ENCODE results near the gene ATP6V1A. TPM values are rescaled to one million over a fixed set of nuclear protein-coding genes. Genes with fewer than 3 reads are reported as not detected.

Gene ATP6V1A
- total and polyA plus RNA-seq, 2 of the 13 experiments (the other 11 are each of a cell fraction or from before 2014, with no cell fraction given) = 23.4 to 95.1 TPM

DNA sequence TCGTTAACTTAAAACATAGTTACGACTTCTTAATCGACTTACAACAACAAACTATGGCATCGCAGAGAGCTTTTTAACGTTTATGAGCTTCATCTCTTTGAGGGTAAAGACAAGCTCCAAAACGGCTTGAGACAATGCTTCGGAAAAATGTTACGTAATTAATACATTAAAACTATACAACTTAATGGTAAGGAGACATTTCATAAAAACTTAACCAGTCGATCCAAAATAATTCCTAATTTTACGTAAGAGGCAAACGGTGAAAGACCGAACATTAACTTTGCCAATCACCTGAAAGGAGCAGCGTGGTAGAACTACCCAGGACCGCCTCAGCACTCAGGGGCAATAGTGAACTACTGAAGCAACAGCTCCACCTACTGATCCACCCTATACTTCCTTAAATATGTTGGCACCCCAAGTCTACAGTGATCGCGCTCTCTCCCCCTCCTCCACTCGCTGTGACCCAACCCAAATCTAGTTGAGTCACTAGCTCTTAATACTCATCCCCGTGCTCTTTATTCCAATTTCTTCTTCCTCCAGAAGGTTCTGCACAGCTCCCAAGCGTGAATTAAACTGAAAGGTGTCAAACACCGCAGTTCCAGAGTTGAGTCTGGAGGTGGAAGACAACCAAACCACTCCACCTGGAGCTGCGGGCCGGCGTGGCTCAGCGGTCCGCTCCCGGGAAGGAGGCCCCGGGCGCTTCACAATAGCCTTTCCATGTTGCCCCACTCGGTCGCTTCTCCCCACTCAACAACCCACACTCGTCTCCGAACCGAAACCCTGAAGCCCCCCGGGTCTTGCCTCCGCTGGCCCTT lies 1.7 kb upstream of the ATP6V1A start (continued):
- TF ChIP-seq ZFP41 (CRISPR knock-in tag; IDR thresholded peaks at IDR 0.05; ENCODE audit: borderline replicate concordance) (0 out of 2 replicates have a peak, but pooled peaks have one; percentile 11), MAFK (conservative IDR thresholded peaks at IDR 0.05 in 1 of 2, IDR thresholded peaks at IDR 0.05 in 1 of 2; ENCODE audit: low read length in 2 of 2) (no peak), SP140L (CRISPR knock-in tag; IDR thresholded peaks at IDR 0.05; ENCODE audit: borderline replicate concordance) (0 out of 2 replicates have a peak, but pooled peaks have one; percentile 83), ZSCAN22 (CRISPR knock-in tag; IDR thresholded peaks at IDR 0.05) (no peak), NKX3-1 (CRISPR knock-in tag; IDR thresholded peaks at IDR 0.05) (peak; percentile 20; the same call in 1 of the 2 replicates), ONECUT2 (CRISPR knock-in tag; IDR thresholded peaks at IDR 0.05) (no peak), SIX1 (CRISPR knock-in tag; IDR thresholded peaks at IDR 0.05; ENCODE audit: borderline replicate concordance) (no peak), ZNF160 (CRISPR knock-in tag; IDR thresholded peaks at IDR 0.05) (no peak), PCBP2 (optimal IDR thresholded peaks at IDR 0.05; ENCODE audit: low read depth, low read length, poor library complexity, severe bottlenecking) (no peak), ZNF781 (CRISPR knock-in tag; IDR thresholded peaks at IDR 0.05; ENCODE audit: borderline replicate concordance, not compliant biosample characterization) (no peak), GZF1 (CRISPR knock-in tag; IDR thresholded peaks at IDR 0.05) (no peak), PHF8 (CRISPR knock-in tag; IDR thresholded peaks at IDR 0.05) (no peak), MTA1 (CRISPR knock-in tag; IDR thresholded peaks at IDR 0.05; ENCODE audit: borderline replicate concordance) (no peak), NFYC (CRISPR knock-in tag; IDR thresholded peaks at IDR 0.05) (0 out of 2 replicates have a peak, but pooled peaks have one; percentile 13), SRF (IDR thresholded peaks at IDR 0.05; ENCODE audit: low read depth, low read length) (no peak), HOXA7 (CRISPR knock-in tag; IDR thresholded peaks at IDR 0.05) (no peak), HNRNPLL (IDR thresholded peaks at IDR 0.05; ENCODE audit: low read depth, low read length, poor library complexity, severe bottlenecking) (no peak), TBX3 (IDR thresholded peaks at IDR 0.05; ENCODE audit: borderline replicate concordance) (0 out of 2 replicates have a peak, but pooled peaks have one; percentile 17)
- TF ChIP-seq, protein P1, sequence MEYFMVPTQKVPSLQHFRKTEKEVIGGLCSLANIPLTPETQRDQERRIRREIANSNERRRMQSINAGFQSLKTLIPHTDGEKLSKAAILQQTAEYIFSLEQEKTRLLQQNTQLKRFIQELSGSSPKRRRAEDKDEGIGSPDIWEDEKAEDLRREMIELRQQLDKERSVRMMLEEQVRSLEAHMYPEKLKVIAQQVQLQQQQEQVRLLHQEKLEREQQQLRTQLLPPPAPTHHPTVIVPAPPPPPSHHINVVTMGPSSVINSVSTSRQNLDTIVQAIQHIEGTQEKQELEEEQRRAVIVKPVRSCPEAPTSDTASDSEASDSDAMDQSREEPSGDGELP (IDR thresholded peaks at IDR 0.05; ENCODE audit: borderline replicate concordance, low read depth) = no peak
- TF ChIP-seq, protein P2, sequence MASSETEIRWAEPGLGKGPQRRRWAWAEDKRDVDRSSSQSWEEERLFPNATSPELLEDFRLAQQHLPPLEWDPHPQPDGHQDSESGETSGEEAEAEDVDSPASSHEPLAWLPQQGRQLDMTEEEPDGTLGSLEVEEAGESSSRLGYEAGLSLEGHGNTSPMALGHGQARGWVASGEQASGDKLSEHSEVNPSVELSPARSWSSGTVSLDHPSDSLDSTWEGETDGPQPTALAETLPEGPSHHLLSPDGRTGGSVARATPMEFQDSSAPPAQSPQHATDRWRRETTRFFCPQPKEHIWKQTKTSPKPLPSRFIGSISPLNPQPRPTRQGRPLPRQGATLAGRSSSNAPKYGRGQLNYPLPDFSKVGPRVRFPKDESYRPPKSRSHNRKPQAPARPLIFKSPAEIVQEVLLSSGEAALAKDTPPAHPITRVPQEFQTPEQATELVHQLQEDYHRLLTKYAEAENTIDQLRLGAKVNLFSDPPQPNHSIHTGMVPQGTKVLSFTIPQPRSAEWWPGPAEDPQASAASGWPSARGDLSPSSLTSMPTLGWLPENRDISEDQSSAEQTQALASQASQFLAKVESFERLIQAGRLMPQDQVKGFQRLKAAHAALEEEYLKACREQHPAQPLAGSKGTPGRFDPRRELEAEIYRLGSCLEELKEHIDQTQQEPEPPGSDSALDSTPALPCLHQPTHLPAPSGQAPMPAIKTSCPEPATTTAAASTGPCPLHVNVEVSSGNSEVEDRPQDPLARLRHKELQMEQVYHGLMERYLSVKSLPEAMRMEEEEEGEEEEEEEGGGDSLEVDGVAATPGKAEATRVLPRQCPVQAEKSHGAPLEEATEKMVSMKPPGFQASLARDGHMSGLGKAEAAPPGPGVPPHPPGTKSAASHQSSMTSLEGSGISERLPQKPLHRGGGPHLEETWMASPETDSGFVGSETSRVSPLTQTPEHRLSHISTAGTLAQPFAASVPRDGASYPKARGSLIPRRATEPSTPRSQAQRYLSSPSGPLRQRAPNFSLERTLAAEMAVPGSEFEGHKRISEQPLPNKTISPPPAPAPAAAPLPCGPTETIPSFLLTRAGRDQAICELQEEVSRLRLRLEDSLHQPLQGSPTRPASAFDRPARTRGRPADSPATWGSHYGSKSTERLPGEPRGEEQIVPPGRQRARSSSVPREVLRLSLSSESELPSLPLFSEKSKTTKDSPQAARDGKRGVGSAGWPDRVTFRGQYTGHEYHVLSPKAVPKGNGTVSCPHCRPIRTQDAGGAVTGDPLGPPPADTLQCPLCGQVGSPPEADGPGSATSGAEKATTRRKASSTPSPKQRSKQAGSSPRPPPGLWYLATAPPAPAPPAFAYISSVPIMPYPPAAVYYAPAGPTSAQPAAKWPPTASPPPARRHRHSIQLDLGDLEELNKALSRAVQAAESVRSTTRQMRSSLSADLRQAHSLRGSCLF (CRISPR knock-in tag; IDR thresholded peaks at IDR 0.05; ENCODE audit: borderline replicate concordance) = no peak
- TF ChIP-seq, protein P3, sequence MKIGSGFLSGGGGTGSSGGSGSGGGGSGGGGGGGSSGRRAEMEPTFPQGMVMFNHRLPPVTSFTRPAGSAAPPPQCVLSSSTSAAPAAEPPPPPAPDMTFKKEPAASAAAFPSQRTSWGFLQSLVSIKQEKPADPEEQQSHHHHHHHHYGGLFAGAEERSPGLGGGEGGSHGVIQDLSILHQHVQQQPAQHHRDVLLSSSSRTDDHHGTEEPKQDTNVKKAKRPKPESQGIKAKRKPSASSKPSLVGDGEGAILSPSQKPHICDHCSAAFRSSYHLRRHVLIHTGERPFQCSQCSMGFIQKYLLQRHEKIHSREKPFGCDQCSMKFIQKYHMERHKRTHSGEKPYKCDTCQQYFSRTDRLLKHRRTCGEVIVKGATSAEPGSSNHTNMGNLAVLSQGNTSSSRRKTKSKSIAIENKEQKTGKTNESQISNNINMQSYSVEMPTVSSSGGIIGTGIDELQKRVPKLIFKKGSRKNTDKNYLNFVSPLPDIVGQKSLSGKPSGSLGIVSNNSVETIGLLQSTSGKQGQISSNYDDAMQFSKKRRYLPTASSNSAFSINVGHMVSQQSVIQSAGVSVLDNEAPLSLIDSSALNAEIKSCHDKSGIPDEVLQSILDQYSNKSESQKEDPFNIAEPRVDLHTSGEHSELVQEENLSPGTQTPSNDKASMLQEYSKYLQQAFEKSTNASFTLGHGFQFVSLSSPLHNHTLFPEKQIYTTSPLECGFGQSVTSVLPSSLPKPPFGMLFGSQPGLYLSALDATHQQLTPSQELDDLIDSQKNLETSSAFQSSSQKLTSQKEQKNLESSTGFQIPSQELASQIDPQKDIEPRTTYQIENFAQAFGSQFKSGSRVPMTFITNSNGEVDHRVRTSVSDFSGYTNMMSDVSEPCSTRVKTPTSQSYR (CRISPR knock-in tag; IDR thresholded peaks at IDR 0.05; ENCODE audit: borderline replicate concordance) = peak; percentile 63; the same call in 1 of the 2 replicates
